ENCODE measurements around the gene TRAF5.

- TF ChIP-seq CTCF (IDR thresholded peaks at IDR 0.05; ENCODE audit: insufficient read depth, low read depth, low read length) (no peak), EZH2 (IDR thresholded peaks at IDR 0.05; ENCODE audit: insufficient read depth, low read length) (no peak)
These were observed 52.2 kb downstream of the TRAF5 start for GRCh38 chr1:211378844-211379243.

Measured in astrocyte (in vitro differentiated cells and primary cell).